ENCODE data around the gene HLA-DMB.
"Not testable (repeated sequence)": the region's sequence is repeated elsewhere in the genome, so short reads cannot be mapped to it uniquely, and the experiment has no call there.

The HLA-DMB gene

GRCh38 chr6:32952817-32953739 lies 12.2 kb upstream of the HLA-DMB start, which contains the start of gene HLA-DMA:
HLA-DMA (minus strand) TSS chr6:32953097; CDS start chr6:32953036, 61 bp downstream.
- in situ Hi-C loops (cut with MboI; ENCODE audit: low sequenced_read_pairs) = no loop called here

- in situ Hi-C loops (cut with MboI; ENCODE audit: low sequenced_read_pairs) = no loop called here
Measured at GRCh38 chr6:32950449-32950848, 9.6 kb upstream of the HLA-DMB start.

GRCh38 chr6:32950010-32950409 lies 9.2 kb upstream of the HLA-DMB start:
- in situ Hi-C loops (cut with MboI; ENCODE audit: low sequenced_read_pairs) = no loop called here

- in situ Hi-C loops (cut with MboI; ENCODE audit: low sequenced_read_pairs) = no loop called here
Measured at GRCh38 chr6:32949113-32949512, 8.3 kb upstream of the HLA-DMB start.

- in situ Hi-C loops (cut with MboI; ENCODE audit: low sequenced_read_pairs) = no loop called here
Measured at GRCh38 chr6:32947552-32948465, 7.0 kb upstream of the HLA-DMB start.

GRCh38 chr6:32946893-32947292 lies 6.1 kb upstream of the HLA-DMB start:
- in situ Hi-C loops (cut with MboI; ENCODE audit: low sequenced_read_pairs) = no loop called here

- in situ Hi-C loops (cut with MboI; ENCODE audit: low sequenced_read_pairs) = no loop called here
Measured at GRCh38 chr6:32945953-32946352, 5.1 kb upstream of the HLA-DMB start.

- in situ Hi-C loops (cut with MboI; ENCODE audit: low sequenced_read_pairs) = no loop called here
Measured at GRCh38 chr6:32945108-32945760, 4.4 kb upstream of the HLA-DMB start.

GRCh38 chr6:32943864-32944649 lies 3.2 kb upstream of the HLA-DMB start:
- in situ Hi-C loops (cut with MboI; ENCODE audit: low sequenced_read_pairs) = no loop called here

- in situ Hi-C loops (cut with MboI; ENCODE audit: low sequenced_read_pairs) = not testable (repeated sequence)
Measured at GRCh38 chr6:32942555-32943123, 1.8 kb upstream of the HLA-DMB start.

- in situ Hi-C loops (cut with MboI; ENCODE audit: low sequenced_read_pairs) = no loop called here
Measured at GRCh38 chr6:32941214-32941768, 463 bp upstream of the HLA-DMB start.

- in situ Hi-C loops (cut with MboI; ENCODE audit: low sequenced_read_pairs) = no loop called here
Measured at GRCh38 chr6:32938494-32938893, 2.3 kb downstream of the HLA-DMB start.

GRCh38 chr6:32937230-32937633 lies 3.6 kb downstream of the HLA-DMB start:
- in situ Hi-C loops (cut with MboI; ENCODE audit: low sequenced_read_pairs) = no loop called here

GRCh38 chr6:32936239-32937152 lies 4.3 kb downstream of the HLA-DMB start:
- in situ Hi-C loops (cut with MboI; ENCODE audit: low sequenced_read_pairs) = no loop called here

GRCh38 chr6:32935551-32936238 lies 5.1 kb downstream of the HLA-DMB start:
- in situ Hi-C loops (cut with MboI; ENCODE audit: low sequenced_read_pairs) = no loop called here

GRCh38 chr6:32933661-32934085 lies 7.2 kb downstream of the HLA-DMB start:
- in situ Hi-C loops (cut with MboI; ENCODE audit: low sequenced_read_pairs) = no loop called here

GRCh38 chr6:32932132-32932868 lies 8.5 kb downstream of the HLA-DMB start:
- in situ Hi-C loops (cut with MboI; ENCODE audit: low sequenced_read_pairs) = no loop called here
